Hepatocyte (in vitro differentiated cells): ENCODE data around the gene ATP4A.

Experiments
- EZH2 ChIP-seq: fragments of 200-600 bp; sonication (generic); IDR thresholded peaks from 2 replicates; pipeline ENCODE4 v1.6.1; 2016; ENCODE audit warnings: antibody characterized with exemption, mild to moderate bottlenecking, borderline replicate concordance
- TF ChIP-seq, protein P1 (sequence below): fragments of 200-600 bp; sonication (generic); IDR thresholded peaks from 2 replicates; pipeline ENCODE4 v1.5.1; 2016; ENCODE audit warnings: antibody characterized with exemption, mild to moderate bottlenecking; ENCODE audit not compliant: poor library complexity

- TF ChIP-seq, protein P1, sequence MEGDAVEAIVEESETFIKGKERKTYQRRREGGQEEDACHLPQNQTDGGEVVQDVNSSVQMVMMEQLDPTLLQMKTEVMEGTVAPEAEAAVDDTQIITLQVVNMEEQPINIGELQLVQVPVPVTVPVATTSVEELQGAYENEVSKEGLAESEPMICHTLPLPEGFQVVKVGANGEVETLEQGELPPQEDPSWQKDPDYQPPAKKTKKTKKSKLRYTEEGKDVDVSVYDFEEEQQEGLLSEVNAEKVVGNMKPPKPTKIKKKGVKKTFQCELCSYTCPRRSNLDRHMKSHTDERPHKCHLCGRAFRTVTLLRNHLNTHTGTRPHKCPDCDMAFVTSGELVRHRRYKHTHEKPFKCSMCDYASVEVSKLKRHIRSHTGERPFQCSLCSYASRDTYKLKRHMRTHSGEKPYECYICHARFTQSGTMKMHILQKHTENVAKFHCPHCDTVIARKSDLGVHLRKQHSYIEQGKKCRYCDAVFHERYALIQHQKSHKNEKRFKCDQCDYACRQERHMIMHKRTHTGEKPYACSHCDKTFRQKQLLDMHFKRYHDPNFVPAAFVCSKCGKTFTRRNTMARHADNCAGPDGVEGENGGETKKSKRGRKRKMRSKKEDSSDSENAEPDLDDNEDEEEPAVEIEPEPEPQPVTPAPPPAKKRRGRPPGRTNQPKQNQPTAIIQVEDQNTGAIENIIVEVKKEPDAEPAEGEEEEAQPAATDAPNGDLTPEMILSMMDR: peak; percentile 20
- no peak for TF ChIP-seq EZH2
Observed at GRCh38 chr19:35513628-35514281, 49.7 kb downstream of the ATP4A start, which contains the start of gene DMKN.
